IMR-90 (cell line): ENCODE data around the gene ADARB2. TPM values are rescaled to one million over a fixed set of nuclear protein-coding genes. Genes with fewer than 3 reads are reported as not detected.

Experiments
- ATAC-seq: fragments of 200-7000 bp; cut with Tn5 transposase; 2 replicates; pipeline ENCODE4 v1.9.1; 2020; ENCODE audit warnings: low read depth, mild to moderate bottlenecking, moderate library complexity
- BruUV-seq: library from RNA; stranded (reverse); fragments of 400-500 nt; replicated peaks from 2 replicates; lab custom pipeline; 2021; lab: Mats Ljungman, UMichigan
- CTCF ChIA-PET: fragments of 300-600 bp; formaldehyde crosslinking; extraction: SDS; loops from one replicate; lab custom pipeline; 2021; ENCODE audit warnings: antibody characterized with exemption; lab: Yijun Ruan, JAX
- POLR2A ChIA-PET: fragments of 300-600 bp; sonication (Branson Sonifier 250); formaldehyde crosslinking; loops from one replicate; lab custom pipeline; 2022; ENCODE audit warnings: antibody characterized with exemption; ENCODE audit not compliant: unreplicated experiment; lab: Charles Lee
- DNase-seq: peaks from one replicate; pipeline ENCODE4 v3.0.0; 2013
- H2AFZ ChIP-seq: replicated peaks from 2 replicates; pipeline ENCODE3; 2013; ENCODE audit warnings: low read length, mild to moderate bottlenecking; ENCODE audit not compliant: poor library complexity
- H2AK5ac ChIP-seq: 2 replicates; pipeline ENCODE4 v1.6.1; 2013; ENCODE audit warnings: low read depth, low read length, inconsistent platforms
- H2AK9ac ChIP-seq: replicated peaks from 2 replicates; pipeline ENCODE3; 2013; ENCODE audit warnings: mild to moderate bottlenecking, low read depth, low read length, moderate library complexity; ENCODE audit not compliant: poor library complexity
- H2BK120ac ChIP-seq: 2 replicates; pipeline ENCODE4 v1.6.1; 2013; ENCODE audit warnings: low read depth, low read length, inconsistent platforms
- H2BK15ac ChIP-seq: 3 replicates; pipeline ENCODE4 v1.6.1; 2013; ENCODE audit warnings: low read depth, low read length, inconsistent platforms
- H2BK20ac ChIP-seq: 2 replicates; pipeline ENCODE4 v1.6.1; 2013; ENCODE audit warnings: low read depth, mild to moderate bottlenecking, inconsistent platforms, low read length, moderate library complexity
- H2BK5ac ChIP-seq: 2 replicates; pipeline ENCODE4 v1.6.1; 2013; ENCODE audit warnings: mild to moderate bottlenecking, low read depth, low read length, inconsistent platforms; ENCODE audit not compliant: poor library complexity, severe bottlenecking
- H3K14ac ChIP-seq: replicated peaks from 2 replicates; pipeline ENCODE4 v1.6.1; 2013; ENCODE audit warnings: low read depth, low read length, inconsistent platforms
- H3K18ac ChIP-seq: 2 replicates; pipeline ENCODE4 v1.6.1; 2013; ENCODE audit warnings: low read depth, low read length, control low read depth
- H3K23ac ChIP-seq: 2 replicates; pipeline ENCODE4 v1.6.1; 2013; ENCODE audit warnings: low read depth, low read length, inconsistent platforms
- H3K27ac ChIP-seq: 2 replicates; pipeline ENCODE4 v1.5.1; 2013; ENCODE audit warnings: mild to moderate bottlenecking, control low read depth, low read length; ENCODE audit not compliant: insufficient read depth
- H3K27me3 ChIP-seq: 2 replicates; pipeline ENCODE4 v1.6.1; 2013; ENCODE audit warnings: low read length; ENCODE audit not compliant: control insufficient read depth, insufficient read depth
- H3K36me3 ChIP-seq: 2 replicates; pipeline ENCODE4 v1.6.1; 2013; ENCODE audit warnings: low read length, mixed read lengths; ENCODE audit not compliant: control insufficient read depth, insufficient read depth
- H3K4ac ChIP-seq: 2 replicates; pipeline ENCODE4 v1.6.1; 2013; ENCODE audit warnings: low read depth, low read length, inconsistent platforms
- H3K4me1 ChIP-seq: 2 replicates; pipeline ENCODE4 v1.6.1; 2013; ENCODE audit warnings: low read length, mixed read lengths; ENCODE audit not compliant: control insufficient read depth, insufficient read depth
- H3K4me2 ChIP-seq: 2 replicates; pipeline ENCODE4 v1.6.1; 2013; ENCODE audit warnings: low read depth, mild to moderate bottlenecking, control low read depth, low read length, moderate library complexity
- H3K4me3 ChIP-seq: 2 replicates; pipeline ENCODE4 v1.5.1; 2013; ENCODE audit warnings: low read depth, mild to moderate bottlenecking, control low read depth, low read length, moderate library complexity; ENCODE audit not compliant: insufficient read depth
- H3K56ac ChIP-seq: 2 replicates; pipeline ENCODE4 v1.6.1; 2013; ENCODE audit warnings: low read length, inconsistent platforms; ENCODE audit not compliant: insufficient read depth; ENCODE audit errors: extremely low read depth
- H3K79me1 ChIP-seq, 2 experiments: 2 replicates each; pipeline ENCODE4 v1.6.1; 2013; ENCODE audit warnings: low read length in 2 of 2, inconsistent platforms in 1 of 2, low read depth in 1 of 2
- H3K9ac ChIP-seq: 2 replicates; pipeline ENCODE4 v1.6.1; 2013; ENCODE audit warnings: low read depth, low read length, control low read depth
- H3K9me1 ChIP-seq: 2 replicates; pipeline ENCODE4 v1.6.1; 2013; ENCODE audit warnings: low read length, inconsistent platforms; ENCODE audit not compliant: insufficient read depth
- H3K9me3 ChIP-seq: 2 replicates; pipeline ENCODE4 v1.6.1; 2013; ENCODE audit warnings: low read length; ENCODE audit not compliant: control insufficient read depth, insufficient read depth
- H4K20me1 ChIP-seq: 2 replicates; pipeline ENCODE4 v1.6.1; 2013; ENCODE audit warnings: low read length, inconsistent platforms; ENCODE audit not compliant: insufficient read depth
- H4K5ac ChIP-seq: 2 replicates; pipeline ENCODE4 v1.6.1; 2013; ENCODE audit warnings: mild to moderate bottlenecking, low read depth, low read length, control low read depth
- H4K8ac ChIP-seq, 2 experiments: 2 replicates each; pipeline ENCODE4 v1.6.1; 2013; ENCODE audit warnings: low read depth in 2 of 2, low read length in 2 of 2, control low read depth in 1 of 2, inconsistent platforms in 1 of 2
- H4K91ac ChIP-seq: 2 replicates; pipeline ENCODE4 v1.6.1; 2013; ENCODE audit warnings: low read depth, low read length, inconsistent platforms; ENCODE audit not compliant: insufficient read depth
- MXI1 ChIP-seq: IDR thresholded peaks from 2 replicates; pipeline ENCODE4 v1.6.1; 2012; ENCODE audit warnings: low read depth, mild to moderate bottlenecking, low read length, moderate library complexity, borderline replicate concordance
- WGBS, 2 experiments: methylation state at CpG; one replicate each; pipeline versions ENCODE4 v1.1.5 to v1.1.7; 2013; ENCODE audit warnings: missing lambda C conversion rate in 2 of 2; ENCODE audit not compliant: insufficient read length in 1 of 2; ENCODE audit errors: extremely low coverage in 2 of 2; 5-methylcytosine and 5-hydroxymethylcytosine counted together
- dilution Hi-C: fragments of 300-500 bp; cut with HindIII; formaldehyde crosslinking; loops from one replicate; pipeline ENCODE4 v1.14.3; 2018; ENCODE audit warnings: low sequenced_read_pairs; ENCODE audit not compliant: unreplicated experiment
- in situ Hi-C: fragments of 300-500 bp; cut with MboI; formaldehyde crosslinking; loops from 3 replicates; pipeline ENCODE4 v1.14.3; 2019; ENCODE audit warnings: low sequenced_read_pairs, inconsistent platforms, mixed read lengths
- intact Hi-C: fragments of 100-400 bp; cut with micrococcal nuclease; formaldehyde crosslinking; loops from 2 replicates; pipeline ENCODE4 v1.10.0; 2022
- polyA plus RNA-seq, 3 experiments: library from polyadenylated mRNA; depleted of rRNA; stranded (reverse); fragments of >200 nt; gene quantifications; 2 replicates each; pipeline ENCODE4 v1.2.3, GENCODE V29; 2012; ENCODE audit warnings: low replicate concordance in 1 of 3
- total RNA-seq: library from RNA; depleted of rRNA; stranded (reverse); fragments of >200 nt; gene quantifications from 2 replicates; pipeline ENCODE4 v1.2.3, GENCODE V29; 2012

Gene ADARB2
- total and polyA plus RNA-seq, 2 of the 4 experiments (the other 2 are of a cell fraction): not detected

DNA sequence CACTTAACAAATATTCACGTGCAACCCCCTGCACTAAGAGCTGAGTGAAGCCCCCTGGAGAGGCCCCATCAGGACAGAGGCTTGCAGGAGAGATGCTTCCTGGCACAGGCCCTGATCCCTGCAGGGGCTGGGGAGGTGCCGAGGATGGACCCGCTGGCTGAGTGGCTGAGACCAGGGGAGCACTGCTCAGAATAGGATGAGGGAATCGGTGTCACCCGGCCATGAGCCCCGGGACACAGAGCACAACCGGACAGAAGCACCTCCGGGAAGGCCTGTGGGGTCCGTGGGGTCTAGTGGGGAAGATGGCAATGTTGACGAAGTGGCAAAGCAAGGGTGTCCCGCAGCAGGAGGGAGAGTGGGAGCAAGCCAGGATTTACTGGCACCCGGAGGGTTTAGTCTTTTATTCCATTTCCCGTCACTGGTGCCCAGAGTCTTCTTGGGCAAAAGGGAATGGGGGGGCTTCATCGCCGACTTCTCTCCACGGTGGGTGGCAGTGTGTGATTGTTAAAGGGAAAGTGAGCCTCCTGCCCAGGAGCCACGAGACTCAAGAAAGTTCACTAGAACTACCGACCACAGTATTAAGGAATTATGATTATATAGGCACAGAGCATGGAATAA lies 140.7 kb downstream of the ADARB2 start:
- 37% methylated on average over 7 of the region's 18 CpGs; no CpG with 5 or more reads in 1 of the 2 experiments for WGBS, 2 experiments
- no peak overlapping the region for H2BK120ac ChIP-seq
- H3K14ac ChIP-seq: no peak overlapping the region
- H3K4me1 ChIP-seq: no peaks in the 10 kb centered on the region
- no peaks in the 10 kb centered on the region for H3K9me1 ChIP-seq
- no peak overlapping the region for H2BK15ac ChIP-seq
- H2AK5ac ChIP-seq: no peak overlapping the region
- CTCF ChIA-PET: no interaction called here
- H2AFZ ChIP-seq: no peak overlapping the region
- no peak overlapping the region for H3K4me3 ChIP-seq
- H3K9ac ChIP-seq: no peak overlapping the region
- H2AK9ac ChIP-seq: no peak overlapping the region
- ATAC-seq (no peak), DNase-seq (no peak)
- intact Hi-C loops: no loop called here
- BruUV-seq: no TSS peak
- TF ChIP-seq MXI1: no peak
- in situ Hi-C loops: no loop called here
- POLR2A ChIA-PET: no interaction called here
- dilution Hi-C loops: no loop called here
- H3K56ac ChIP-seq: no peak overlapping the region
- no peak overlapping the region for H2BK20ac ChIP-seq
- peaks cover 33% of the 10 kb centered on the region for H3K9me3 ChIP-seq
- H3K79me1 ChIP-seq: no peaks in the 10 kb centered on the region
- no peak overlapping the region for H4K91ac ChIP-seq
- H3K27ac ChIP-seq: no peak overlapping the region
- no peak overlapping the region for H3K23ac ChIP-seq
- no peaks in the 10 kb centered on the region for H3K36me3 ChIP-seq
- H3K4ac ChIP-seq: no peak overlapping the region
- H3K18ac ChIP-seq: no peak overlapping the region
- H4K5ac ChIP-seq: no peak overlapping the region
- no peak overlapping the region for H4K8ac ChIP-seq
- no peak overlapping the region for H3K4me2 ChIP-seq
- no peak overlapping the region for H2BK5ac ChIP-seq
- no peaks in the 10 kb centered on the region for H4K20me1 ChIP-seq
- no peaks in the 10 kb centered on the region for H3K27me3 ChIP-seq
